PC-3 (cell line): ENCODE measurements around the gene FBN3. TPM values are rescaled to one million over a fixed set of nuclear protein-coding genes. Genes with fewer than 3 reads are reported as not detected.

ENCODE experiments used
- ATAC-seq: fragments of 200-7000 bp; cut with Tn5 transposase; 2 replicates; pipeline ENCODE4 v1.9.1; 2020; ENCODE audit warnings: mild to moderate bottlenecking, moderate library complexity
- Bru-seq: library from RNA; stranded (reverse); fragments of 400-500 nt; gene quantifications from one replicate; lab custom pipeline; 2021; lab: Mats Ljungman, UMichigan
- BruChase-seq, 2 experiments: library from RNA; stranded (reverse); fragments of 400-500 nt; gene quantifications; one replicate each; lab custom pipeline; 2021; lab: Mats Ljungman, UMichigan
- BruUV-seq: library from RNA; stranded (reverse); fragments of 400-500 nt; replicated peaks from 2 replicates; lab custom pipeline; 2021; lab: Mats Ljungman, UMichigan
- CTCF ChIA-PET: fragments of 300-600 bp; sonication (Branson Sonifier 250); formaldehyde crosslinking; loops from one replicate; lab custom pipeline; 2022; ENCODE audit warnings: antibody characterized with exemption; lab: Charles Lee
- POLR2A ChIA-PET: fragments of 300-600 bp; sonication (Branson Sonifier 250); formaldehyde crosslinking; loops from one replicate; lab custom pipeline; 2022; ENCODE audit warnings: antibody characterized with exemption; ENCODE audit not compliant: unreplicated experiment; lab: Charles Lee
- DNase-seq: peaks from one replicate; pipeline ENCODE4 v3.0.0-alpha.2; 2015
- H2AFZ ChIP-seq: fragments of 300-600 bp; sonication (generic); 2 replicates; pipeline ENCODE4 v1.6.0; 2016; ENCODE audit warnings: antibody characterized with exemption, low read length
- H3F3A ChIP-seq: fragments of 300-600 bp; sonication (generic); one replicate; pipeline ENCODE4 v1.6.0; 2017; ENCODE audit warnings: antibody characterized with exemption, low read length, control low read depth, mild to moderate bottlenecking; ENCODE audit not compliant: unreplicated experiment
- H3K27ac ChIP-seq: fragments of 300-600 bp; sonication (generic); 2 replicates; pipeline ENCODE4 v1.5.1; 2016; ENCODE audit warnings: mild to moderate bottlenecking, low read length
- H3K27me3 ChIP-seq: fragments of 300-600 bp; sonication (generic); 2 replicates; pipeline ENCODE4 v1.6.1; 2016; ENCODE audit warnings: low read length, mixed read lengths
- H3K36me3 ChIP-seq: fragments of 300-600 bp; sonication (generic); 2 replicates; pipeline ENCODE4 v1.6.1; 2016; ENCODE audit warnings: low read depth, mixed run types, low read length, mixed read lengths
- H3K4me1 ChIP-seq: fragments of 300-600 bp; sonication (generic); 2 replicates; pipeline ENCODE4 v1.5.1; 2016; ENCODE audit warnings: low read length; ENCODE audit not compliant: insufficient read depth
- H3K4me2 ChIP-seq: fragments of 300-600 bp; sonication (generic); 2 replicates; pipeline ENCODE4 v1.6.0; 2016; ENCODE audit warnings: low read length
- H3K4me3 ChIP-seq: fragments of 300-600 bp; sonication (generic); 2 replicates; pipeline ENCODE4 v1.5.1; 2016; ENCODE audit warnings: mild to moderate bottlenecking, low read length, mixed read lengths
- H3K79me2 ChIP-seq: fragments of 300-600 bp; sonication (generic); 2 replicates; pipeline ENCODE4 v1.6.1; 2017; ENCODE audit warnings: low read length, mixed read lengths
- H3K9ac ChIP-seq: fragments of 300-600 bp; sonication (generic); 2 replicates; pipeline ENCODE4 v1.6.0; 2016; ENCODE audit warnings: mild to moderate bottlenecking, low read length
- H3K9me2 ChIP-seq: fragments of 300-600 bp; sonication (generic); replicated peaks from 2 replicates; pipeline ENCODE4 v1.6.1; 2016; ENCODE audit warnings: mixed run types, low read length, mixed read lengths
- H3K9me3 ChIP-seq: fragments of 300-600 bp; sonication (generic); 2 replicates; pipeline ENCODE4 v1.6.1; 2016; ENCODE audit warnings: low read length, mixed read lengths
- H4K20me1 ChIP-seq: fragments of 300-600 bp; sonication (generic); 2 replicates; pipeline ENCODE4 v1.6.1; 2016; ENCODE audit warnings: low read length, mixed read lengths
- CTCF ChIP-seq: fragments of 300-600 bp; sonication (generic); conservative IDR thresholded peaks from 2 replicates; pipeline ENCODE4 v1.5.1; 2017; ENCODE audit warnings: antibody characterized with exemption, low read depth, mild to moderate bottlenecking, low read length
- EZH2 ChIP-seq: fragments of 300-600 bp; sonication (generic); IDR thresholded peaks from one replicate; pipeline ENCODE4 v1.6.1; 2017; ENCODE audit warnings: antibody characterized with exemption, mild to moderate bottlenecking, low read length; ENCODE audit not compliant: unreplicated experiment
- EZH2phosphoT487 ChIP-seq: fragments of 300-600 bp; sonication (generic); IDR thresholded peaks from 2 replicates; pipeline ENCODE4 v1.6.1; 2018; ENCODE audit warnings: mild to moderate bottlenecking, antibody characterized with exemption, low read length, borderline replicate concordance
- intact Hi-C: fragments of 100-400 bp; cut with micrococcal nuclease; formaldehyde crosslinking; loops from 2 replicates; pipeline ENCODE4 v1.9.0; 2023
- long read RNA-seq: library from polyadenylated mRNA; unstranded; transcript quantifications from one replicate; pipeline ENCODE4 v2.0.0, GENCODE V29; 2021; ENCODE audit not compliant: unreplicated experiment
- total RNA-seq: library from RNA; depleted of rRNA; stranded (reverse); fragments of >200 nt; gene quantifications from 2 replicates; pipeline ENCODE4 v1.2.3, GENCODE V29; 2014; rRNA removed

Gene FBN3
- total RNA-seq: under 0.01 TPM in 2 replicates
- percentile 2 among the genes with signal in this experiment for Bru-seq, nascent RNA
- percentile 4 among the genes with signal in this experiment for BruChase-seq, experiment 1, labeled RNA remaining after a 6-hour chase
- BruChase-seq, experiment 2, labeled RNA remaining after a 2-hour chase: percentile 3 among the genes with signal in this experiment
- long read RNA-seq: 0 reads

GRCh38 chr19:8149261-8150094 is at the start of gene FBN3:
Gene FBN3, minus strand, starts transcription at chr19:8149592. Its CDS starts 2,112 bp downstream, at chr19:8147480.
- peak within 1 kb of the TSS; percentile 57 for H2AFZ ChIP-seq

DNA sequence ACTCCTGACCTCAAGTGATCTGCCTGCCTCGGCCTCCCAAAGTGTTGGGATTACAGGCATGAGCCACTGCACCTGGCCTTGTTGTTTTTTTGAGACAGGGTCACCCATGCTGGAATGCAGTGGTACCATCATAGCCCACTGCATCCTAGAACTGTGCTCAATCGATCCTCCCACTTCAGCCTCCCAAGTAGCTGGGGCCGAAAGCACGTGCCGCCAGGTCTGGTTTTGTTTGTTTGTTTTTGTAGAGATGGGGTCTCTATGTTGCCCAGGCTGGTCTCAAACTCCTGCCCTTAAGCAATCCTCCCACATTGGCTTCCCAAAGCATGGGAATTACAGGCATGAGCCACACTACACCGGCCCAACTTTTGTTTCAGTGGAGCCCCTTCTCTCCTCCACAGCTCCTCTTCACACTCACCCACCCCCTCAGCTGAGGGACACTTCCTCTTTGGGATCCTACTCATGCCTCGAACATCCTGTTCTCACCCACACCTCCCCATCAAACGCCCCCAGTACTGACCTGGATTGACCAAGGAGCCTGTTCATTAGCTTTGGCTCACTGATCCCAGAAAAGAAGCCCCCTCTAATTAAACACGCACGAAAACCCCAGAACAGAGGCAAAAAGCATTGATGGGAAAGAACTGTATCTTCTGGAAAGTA is 47.0 kb upstream of the FBN3 start:
- intact Hi-C loops: no loop called here
- Histone ChIP-seq H2AFZ (no peak overlapping the region), H3K4me3 (no peak overlapping the region), H3K4me2 (no peak overlapping the region), H3K27ac (no peak overlapping the region), H3K4me1 (no peaks in the 10 kb centered on the region), H3F3A (no peaks in the 10 kb centered on the region), H3K27me3 (no peaks in the 10 kb centered on the region), H4K20me1 (no peaks in the 10 kb centered on the region), H3K9me2 (no peaks in the 10 kb centered on the region), H3K9me3 (no peaks in the 10 kb centered on the region), H3K9ac (no peak overlapping the region), H3K36me3 (no peaks in the 10 kb centered on the region), H3K79me2 (no peaks in the 10 kb centered on the region)
- TF ChIP-seq EZH2phosphoT487 (no peak), CTCF (no peak), EZH2 (no peak)
- ChIA-PET CTCF (no interaction called here), POLR2A (interaction anchor here (0.5 kb wide), 1 partner anchor 806 kb away, joined by 3 read pairs; no protein-coding TSS in a partner anchor)
- BruUV-seq: no TSS peak
- ATAC-seq (no peak), DNase-seq (no peak)

More at GRCh38 chr19:8149261-8150094, at the start of gene FBN3:
- POLR2A ChIA-PET: no interaction called here
- intact Hi-C loops: no loop called here
- H3F3A ChIP-seq: peaks cover 4% of the 10 kb centered on the region
- H3K4me2 ChIP-seq: peak within 1 kb of the TSS; percentile 86
- no peaks in the 10 kb centered on the region for H3K79me2 ChIP-seq
- CTCF ChIA-PET: no interaction called here
- H3K9me3 ChIP-seq: no peaks in the 10 kb centered on the region
- H3K9me2 ChIP-seq: no peaks in the 10 kb centered on the region
- no peak for DNase-seq
- no peak within 1 kb of the TSS for H3K27ac ChIP-seq
- no peak for TF ChIP-seq EZH2phosphoT487
- no peak for TF ChIP-seq CTCF
- H3K4me3 ChIP-seq: peak within 1 kb of the TSS; percentile 61
- BruUV-seq: no TSS peak
- no peak for ATAC-seq
- H3K36me3 ChIP-seq: no peaks in the 10 kb centered on the region
- peaks cover 11% of the 10 kb centered on the region for H3K4me1 ChIP-seq
- H4K20me1 ChIP-seq: no peaks in the 10 kb centered on the region
- H3K9ac ChIP-seq: no peak within 1 kb of the TSS
- H3K27me3 ChIP-seq: peaks cover 30% of the 10 kb centered on the region
